Esophagus mucosa (tissue), 1 donor: ENCODE results near the gene OTOP3. TPM values are rescaled to one million over a fixed set of nuclear protein-coding genes. Genes with fewer than 3 reads are reported as not detected.
"Not testable (repeated sequence)": the region's sequence is repeated elsewhere in the genome, so short reads cannot be mapped to it uniquely, and the experiment has no call there.

Experiments used
- ATAC-seq: fragments of 200-7000 bp; cut with Tn5 transposase; one replicate; pipeline ENCODE4 v1.9.1; 2020
- total RNA-seq: library from RNA; stranded (reverse); gene quantifications from one replicate; pipeline ENCODE4 v1.2.4, GENCODE V29; 2023
- donor health status: DM: yes; HTN: yes; CAD: no.

OTOP3 gene
- 14.7 TPM for total RNA-seq

- ATAC-seq, result peak; percentile 5
These were observed at the start of gene OTOP3 for GRCh38 chr17:74935585-74936469. TSS of gene OTOP3 (plus strand) at chr17:74935898. CDS start at chr17:74935922, 24 bp downstream.

GRCh38 chr17:74888469-74888868 is 47.2 kb upstream of the OTOP3 start:
- no peak for ATAC-seq

DNA sequence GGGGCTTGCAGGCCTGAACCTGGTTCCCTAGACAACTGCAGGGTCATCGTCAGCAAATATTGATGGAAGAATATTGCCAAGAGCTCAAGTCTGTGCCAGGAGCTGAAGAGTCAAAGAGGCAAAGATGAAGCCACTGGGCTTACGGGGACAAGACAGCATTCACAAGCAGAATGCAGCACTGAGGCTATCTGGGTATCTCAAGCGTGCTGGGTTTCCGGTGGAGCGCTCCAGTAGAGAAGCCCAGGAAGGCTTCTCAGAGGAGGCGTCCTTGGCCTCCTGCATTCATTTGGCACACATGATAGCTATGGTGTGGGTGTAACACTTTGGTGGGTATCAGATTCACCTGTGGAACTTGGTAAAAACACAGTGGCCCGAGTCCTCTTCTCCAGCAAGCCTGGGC is 45.1 kb upstream of the OTOP3 start:
- ATAC-seq, result no peak

- ATAC-seq, result no peak
These were observed 43.5 kb upstream of the OTOP3 start for GRCh38 chr17:74892013-74892841.

GRCh38 chr17:74892974-74893911 is 42.5 kb upstream of the OTOP3 start, which contains the start of gene FADS6:
TSS of gene FADS6 (minus strand) at chr17:74893633. CDS start at chr17:74893595, 38 bp downstream.
- peak; percentile 50 for ATAC-seq

DNA sequence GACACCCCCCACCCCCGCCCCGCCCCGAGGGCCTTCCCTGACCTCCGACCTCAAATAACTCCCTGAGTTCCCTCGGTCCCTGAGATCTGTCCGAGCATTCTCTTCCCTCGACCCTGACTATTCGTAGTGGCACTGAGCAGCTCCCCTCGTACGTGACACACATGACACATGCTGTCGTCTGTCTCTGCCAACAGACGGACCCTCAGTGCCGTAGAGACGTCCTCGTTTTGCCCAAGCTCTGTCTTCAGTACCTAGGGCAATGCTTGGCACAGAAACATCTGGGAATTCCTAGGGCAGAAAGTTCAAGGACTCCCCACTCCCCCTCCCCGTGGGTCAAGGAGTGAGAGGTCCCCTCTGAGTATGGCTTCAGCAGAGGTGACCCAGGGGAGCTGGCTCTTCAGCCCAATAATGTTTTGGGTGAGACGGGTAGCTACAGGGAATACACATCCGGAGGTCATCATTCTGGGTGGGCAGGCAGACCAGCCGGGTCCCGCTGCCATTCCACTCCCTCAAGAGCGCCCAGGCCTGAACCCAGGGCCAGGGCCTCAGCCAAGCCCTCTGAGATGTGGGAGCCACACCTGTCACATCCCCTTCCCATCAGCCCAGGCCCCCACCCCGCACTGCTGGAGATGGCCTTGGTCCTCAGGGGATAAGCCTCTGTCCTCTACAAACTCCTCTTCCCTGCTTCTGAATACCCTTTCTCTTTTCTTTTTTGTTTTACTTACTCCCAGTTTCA is 41.6 kb upstream of the OTOP3 start:
- ATAC-seq, result peak; percentile 18

GRCh38 chr17:74898376-74898946 is 37.2 kb upstream of the OTOP3 start:
- peak; percentile 72 for ATAC-seq

GRCh38 chr17:74900208-74900607 is 35.5 kb upstream of the OTOP3 start:
- peak; percentile 57 for ATAC-seq

DNA sequence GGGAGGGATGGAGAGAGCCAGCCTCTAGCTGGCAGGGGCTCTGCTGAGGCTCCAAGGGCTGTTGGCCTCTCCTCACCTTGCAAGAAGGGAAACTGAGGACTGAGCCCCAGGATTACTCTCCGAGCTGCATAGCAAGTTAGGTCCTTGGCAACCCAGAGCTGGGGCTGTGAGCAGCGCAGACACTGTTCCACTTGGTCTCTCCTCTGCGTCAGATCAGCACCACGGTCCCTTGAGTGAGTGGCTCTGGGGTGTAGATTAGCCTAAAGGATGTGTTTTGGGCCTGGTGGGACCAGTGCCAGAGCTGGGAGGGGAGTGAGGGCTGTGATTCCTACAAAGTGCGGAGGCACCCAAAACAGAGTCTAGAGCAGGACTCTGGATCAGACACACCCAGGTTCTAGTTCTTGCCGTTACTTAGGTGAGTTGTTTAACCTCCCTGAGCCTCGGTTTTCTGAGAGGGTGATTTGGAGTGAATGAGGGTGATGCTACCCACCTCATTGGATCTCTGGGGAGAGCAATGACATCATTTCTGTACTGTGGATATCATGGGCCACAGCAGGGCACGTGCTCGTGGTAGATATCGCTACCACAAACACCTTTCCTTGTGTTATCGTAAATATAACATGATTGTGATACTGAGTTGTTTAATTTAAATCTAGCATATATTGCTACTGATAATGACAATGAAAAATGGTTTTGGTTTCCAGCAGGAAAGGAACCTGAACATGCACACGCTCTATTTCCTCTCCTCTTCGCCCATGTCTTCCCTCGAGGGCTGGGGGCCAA is 34.2 kb upstream of the OTOP3 start:
- no peak for ATAC-seq

GRCh38 chr17:74903034-74903433 is 32.7 kb upstream of the OTOP3 start:
- ATAC-seq, result no peak

GRCh38 chr17:74903671-74904070 is 32.0 kb upstream of the OTOP3 start:
- no peak for ATAC-seq

DNA sequence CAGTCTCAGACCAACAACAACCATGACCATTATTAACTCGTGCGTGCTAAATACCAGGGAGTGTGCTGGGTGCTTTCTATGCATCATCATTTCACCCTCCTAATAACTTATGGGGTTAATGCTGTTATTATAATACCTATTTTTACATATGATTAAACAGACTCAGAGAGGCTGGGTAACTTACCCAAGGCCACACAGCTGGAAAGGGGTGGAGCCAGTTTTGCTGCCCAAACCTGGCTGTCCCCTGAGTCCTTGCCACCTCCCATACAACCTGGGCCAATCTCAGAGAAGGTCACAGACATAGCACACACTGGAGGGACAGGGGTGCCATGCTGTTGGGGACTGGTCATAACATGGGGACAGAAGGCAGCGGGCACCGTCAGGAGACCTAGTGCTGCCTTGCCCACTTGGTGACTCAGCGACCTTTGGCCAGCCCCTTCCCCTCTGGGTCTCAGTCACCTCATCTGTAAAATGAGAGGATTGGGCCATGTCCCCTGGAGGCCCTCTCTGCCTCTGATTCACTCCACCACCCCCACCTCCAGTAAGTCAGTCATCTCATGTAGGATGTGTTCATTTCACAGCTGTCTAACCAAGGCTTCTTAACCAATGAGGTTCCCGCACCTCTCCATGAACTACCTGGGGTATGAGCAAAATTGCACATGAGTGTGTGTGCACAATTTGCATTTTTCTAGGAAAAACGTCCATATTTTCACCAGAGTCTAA is 30.9 kb upstream of the OTOP3 start:
- peak; percentile 17 for ATAC-seq

- ATAC-seq, result not testable (repeated sequence)
These were observed 29.4 kb upstream of the OTOP3 start for GRCh38 chr17:74906214-74906793.

DNA sequence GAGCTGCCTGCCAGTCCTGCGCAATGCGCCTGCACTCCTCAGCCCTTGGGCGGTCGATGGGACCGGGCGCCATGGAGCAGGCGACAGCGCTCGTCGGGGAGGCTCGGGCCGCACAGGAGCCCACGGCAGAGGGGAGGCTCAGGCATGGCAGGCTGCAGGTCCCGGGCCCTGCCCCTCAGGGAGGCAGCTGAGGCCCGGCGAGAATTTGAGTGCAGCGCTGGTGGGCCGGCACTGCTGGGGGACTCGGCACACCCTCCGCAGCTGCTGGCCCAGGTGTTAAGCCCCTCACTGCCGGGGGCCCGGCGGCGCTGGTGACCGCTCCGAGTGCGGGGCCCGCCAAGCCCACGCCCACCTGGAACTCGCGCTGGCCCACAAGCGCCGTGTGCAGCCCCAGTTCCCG is 28.7 kb upstream of the OTOP3 start:
- ATAC-seq, result no peak

DNA sequence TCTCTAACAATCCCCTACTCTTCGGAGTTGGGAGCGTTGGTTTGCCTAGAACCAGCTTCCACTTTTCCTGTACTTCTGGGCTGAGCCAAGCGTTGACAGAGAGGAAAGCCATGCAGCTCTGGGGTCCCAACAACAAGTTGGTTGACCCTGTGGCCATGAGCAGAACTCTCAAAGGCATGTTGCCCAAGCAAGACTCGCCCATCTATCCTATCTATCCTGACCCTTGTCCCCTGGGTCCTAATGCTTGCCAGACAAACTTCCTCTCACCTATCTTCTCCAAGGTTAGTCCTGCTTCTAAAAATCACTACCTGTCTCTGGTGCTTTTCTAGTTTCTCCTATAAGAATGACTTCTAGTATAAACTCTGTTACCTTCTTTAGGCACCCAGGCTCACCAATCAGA is 26.6 kb upstream of the OTOP3 start:
- ATAC-seq, result not testable (repeated sequence)

DNA sequence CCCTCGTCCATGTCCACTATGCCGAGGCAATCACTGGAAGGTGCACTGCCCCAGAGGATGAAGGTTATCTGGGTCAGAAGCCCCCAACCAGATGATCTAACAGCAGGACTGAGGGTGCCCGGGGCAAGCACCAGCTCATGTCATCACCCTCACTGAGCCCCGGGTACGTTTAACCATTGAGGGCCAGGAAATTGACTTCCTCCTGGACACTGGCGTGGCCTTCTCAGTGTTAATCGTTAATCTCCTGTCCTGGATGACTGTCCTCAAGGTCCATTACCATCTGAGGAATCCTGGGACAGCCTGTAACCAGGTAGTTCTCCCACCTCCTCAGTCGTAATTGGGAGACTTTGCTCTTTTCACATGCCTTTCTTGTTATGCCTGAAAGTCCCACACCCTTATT is 24.3 kb upstream of the OTOP3 start:
- not testable (repeated sequence) for ATAC-seq

GRCh38 chr17:74916136-74916850 is 19.4 kb upstream of the OTOP3 start:
- ATAC-seq, result no peak

DNA sequence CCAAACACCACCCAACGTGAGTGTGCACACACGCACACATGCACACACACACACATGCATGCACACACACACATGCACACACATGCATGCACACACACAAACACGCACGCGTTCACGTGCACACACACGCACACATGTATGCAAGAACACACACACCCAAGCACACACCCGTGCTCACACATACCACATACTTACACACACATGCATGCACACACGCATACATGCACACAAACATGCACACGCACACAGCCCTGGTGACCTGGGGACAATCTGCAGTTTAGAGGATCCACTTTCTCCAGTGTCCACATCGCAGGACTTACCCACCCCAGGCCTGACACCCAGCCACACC is 18.9 kb upstream of the OTOP3 start:
- ATAC-seq, result no peak

- ATAC-seq, result no peak
These were observed 18.3 kb upstream of the OTOP3 start for GRCh38 chr17:74917430-74917829.
